ENCODE data around the gene MATCAP1.

MATCAP1 gene

DNA sequence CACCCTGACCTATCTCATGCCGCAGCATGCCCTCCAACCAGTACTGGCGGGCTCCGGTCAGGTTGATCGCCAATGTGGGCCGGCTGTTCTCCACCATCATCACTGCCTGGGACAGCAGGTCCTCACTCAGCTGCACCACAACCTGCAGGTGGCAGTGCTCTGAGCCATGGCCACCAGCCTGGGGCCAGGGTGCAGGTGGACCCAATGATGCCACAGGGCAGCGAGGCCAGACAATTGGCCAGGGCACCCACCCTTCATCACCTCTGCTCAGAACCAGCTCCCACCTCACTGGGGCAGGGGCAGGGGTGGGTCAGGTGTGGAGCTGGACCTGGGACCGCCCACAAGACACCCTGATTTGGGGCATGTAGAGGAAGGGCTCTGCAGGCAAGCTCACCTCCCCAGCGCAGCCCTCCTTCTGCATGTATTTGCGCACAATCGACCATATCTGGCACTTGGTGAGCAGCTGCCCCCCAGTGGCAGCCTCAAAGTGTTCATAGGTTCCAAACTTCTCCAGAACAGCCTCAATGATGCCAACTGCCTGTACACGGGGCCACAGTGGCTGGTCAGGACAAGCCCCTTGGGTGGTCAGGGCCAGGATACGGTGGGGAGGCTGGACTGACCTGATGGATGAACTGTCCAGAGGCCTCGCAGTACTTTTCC is 4.2 kb downstream of the MATCAP1 start:
- H3K36me3 ChIP-seq (ENCODE audit: control insufficient read depth in 2 of 2, insufficient read depth in 2 of 2, low read length in 2 of 2), result peaks cover 0 to 2% of the 10 kb centered on the region in 2 donors
- peaks cover 57% of the 10 kb centered on the region for H3K4me1 ChIP-seq (ENCODE audit: control insufficient read depth, insufficient read depth, low read length)
- no peaks in the 10 kb centered on the region for H3K9me3 ChIP-seq (ENCODE audit: control insufficient read depth in 2 of 2, low read length in 2 of 2)
- H3K4me3 ChIP-seq (ENCODE audit: low read length in 2 of 2), result no peak overlapping the region
- H3K27ac ChIP-seq (ENCODE audit: low read length), result no peak overlapping the region
- no peak overlapping the region for H3K9ac ChIP-seq (ENCODE audit: low read length in 2 of 2)
- H3K27me3 ChIP-seq (ENCODE audit: control insufficient read depth in 1 of 2, insufficient read depth in 2 of 2, low read length in 2 of 2), result no peaks in the 10 kb centered on the region

DNA sequence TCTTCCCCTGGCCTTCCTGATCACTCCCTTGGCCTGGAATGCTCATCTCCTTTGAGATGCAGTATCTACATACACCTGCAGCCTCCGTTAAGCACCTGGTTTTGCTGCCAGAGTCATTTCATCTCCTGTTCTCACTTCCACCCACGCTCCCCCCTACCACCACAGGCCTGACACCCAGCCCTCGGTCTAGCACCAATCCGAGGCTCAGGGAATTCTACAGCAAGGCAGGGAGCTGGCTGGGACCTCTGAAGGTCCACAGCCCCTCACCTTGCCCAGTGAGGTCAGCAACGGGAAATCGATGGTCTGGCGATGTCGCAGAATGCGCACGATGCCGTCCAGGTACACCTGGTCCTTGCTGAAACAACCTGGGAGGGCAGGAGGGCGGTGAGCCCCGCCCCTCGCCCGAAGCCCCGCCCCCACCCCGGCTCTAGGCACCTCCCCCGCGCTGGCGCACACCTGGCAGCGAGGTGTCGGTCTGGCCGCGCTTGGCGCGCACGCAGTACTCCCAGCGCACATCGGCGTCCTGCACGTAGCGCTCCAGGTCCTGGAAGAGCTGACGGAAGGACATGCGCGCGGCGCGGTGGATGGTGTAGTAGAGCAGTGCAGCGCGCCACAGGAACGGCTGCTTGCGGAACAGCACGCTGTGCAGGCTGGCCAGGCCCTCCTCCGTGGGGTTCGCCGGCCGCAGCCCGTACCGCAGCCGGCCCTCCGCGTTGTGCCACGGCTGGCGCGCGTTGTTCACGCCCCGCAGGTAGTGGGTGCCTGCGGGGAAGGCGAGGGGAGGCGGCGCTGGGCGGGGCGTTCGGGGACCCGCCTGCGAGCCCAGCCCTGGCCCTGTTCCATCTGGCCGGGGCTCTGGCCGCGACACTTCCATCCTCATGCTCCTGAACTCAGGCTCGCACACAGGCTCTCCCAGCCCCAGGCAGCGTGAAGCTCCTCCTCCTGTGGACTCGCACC is 5.7 kb downstream of the MATCAP1 start:
- Histone ChIP-seq H3K9me3 (ENCODE audit: control insufficient read depth in 2 of 2, low read length in 2 of 2) (no peaks in the 10 kb centered on the region), H3K27me3 (ENCODE audit: control insufficient read depth in 1 of 2, insufficient read depth in 2 of 2, low read length in 2 of 2) (no peaks in the 10 kb centered on the region), H3K4me1 (ENCODE audit: control insufficient read depth, insufficient read depth, low read length) (peaks cover 63% of the 10 kb centered on the region), H3K9ac (ENCODE audit: low read length in 2 of 2) (no peak overlapping the region), H3K36me3 (ENCODE audit: control insufficient read depth in 2 of 2, insufficient read depth in 2 of 2, low read length in 2 of 2) (peaks cover 0 to 2% of the 10 kb centered on the region in 2 donors), H3K27ac (ENCODE audit: low read length) (no peak overlapping the region), H3K4me3 (ENCODE audit: low read length in 2 of 2) (peak overlapping the region; percentile 50 to 71)

DNA sequence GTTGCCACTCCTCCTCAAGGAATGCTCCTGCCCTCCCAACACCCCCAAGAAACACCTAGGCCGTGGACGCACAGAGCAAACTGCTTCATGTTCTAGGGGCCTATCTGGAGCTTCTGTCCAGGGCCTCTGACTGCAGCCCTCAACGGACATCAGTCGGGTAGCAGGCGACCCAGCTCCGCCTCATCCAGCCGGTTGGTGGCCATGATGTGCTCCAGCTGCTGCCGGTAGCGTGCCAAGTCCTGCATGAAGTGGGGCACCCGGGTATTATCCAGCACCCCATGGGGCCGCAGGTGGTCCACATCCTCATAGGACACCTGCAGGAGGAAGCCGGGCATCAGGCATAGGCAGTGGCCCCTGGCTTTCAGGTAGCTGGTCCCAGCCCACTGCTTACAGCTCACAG is 7.1 kb downstream of the MATCAP1 start:
- no peaks in the 10 kb centered on the region for H3K27me3 ChIP-seq (ENCODE audit: control insufficient read depth in 1 of 2, insufficient read depth in 2 of 2, low read length in 2 of 2)

DNA sequence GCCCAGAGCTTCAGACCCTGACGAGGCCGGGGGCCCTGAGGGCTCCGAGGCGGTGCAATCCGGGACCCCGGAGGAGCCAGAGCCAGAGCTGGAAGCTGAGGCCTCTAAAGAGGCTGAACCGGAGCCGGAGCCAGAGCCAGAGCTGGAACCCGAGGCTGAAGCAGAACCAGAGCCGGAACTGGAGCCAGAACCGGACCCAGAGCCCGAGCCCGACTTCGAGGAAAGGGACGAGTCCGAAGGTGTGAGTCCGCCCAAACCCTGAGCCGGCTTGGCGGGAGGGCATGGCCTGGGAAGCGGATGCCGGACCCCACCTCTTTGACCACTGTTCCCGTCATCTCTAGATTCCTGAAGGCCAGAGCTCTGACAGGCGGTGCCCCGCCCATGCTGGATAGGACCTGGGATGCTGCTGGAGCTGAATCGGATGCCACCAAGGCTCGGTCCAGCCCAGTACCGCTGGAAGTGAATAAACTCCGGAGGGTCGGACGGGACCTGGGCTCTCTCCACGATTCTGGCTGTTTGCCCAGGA is 9.0 kb downstream of the MATCAP1 start:
- H3K9ac ChIP-seq (ENCODE audit: low read length in 2 of 2), result peak overlapping the region; percentile 46 to 73

More for the DNA sequence above, 7.1 kb downstream of the MATCAP1 start:
- H3K9me3 ChIP-seq (ENCODE audit: control insufficient read depth in 2 of 2, low read length in 2 of 2), result no peaks in the 10 kb centered on the region
- peaks cover 0 to 2% of the 10 kb centered on the region in 2 donors for H3K36me3 ChIP-seq (ENCODE audit: control insufficient read depth in 2 of 2, insufficient read depth in 2 of 2, low read length in 2 of 2)
- H3K4me1 ChIP-seq (ENCODE audit: control insufficient read depth, insufficient read depth, low read length), result peaks cover 57% of the 10 kb centered on the region
- H3K9ac ChIP-seq (ENCODE audit: low read length in 2 of 2), result no peak overlapping the region
- H3K27ac ChIP-seq (ENCODE audit: low read length), result no peak overlapping the region
- no peak overlapping the region for H3K4me3 ChIP-seq (ENCODE audit: low read length in 2 of 2)

DNA sequence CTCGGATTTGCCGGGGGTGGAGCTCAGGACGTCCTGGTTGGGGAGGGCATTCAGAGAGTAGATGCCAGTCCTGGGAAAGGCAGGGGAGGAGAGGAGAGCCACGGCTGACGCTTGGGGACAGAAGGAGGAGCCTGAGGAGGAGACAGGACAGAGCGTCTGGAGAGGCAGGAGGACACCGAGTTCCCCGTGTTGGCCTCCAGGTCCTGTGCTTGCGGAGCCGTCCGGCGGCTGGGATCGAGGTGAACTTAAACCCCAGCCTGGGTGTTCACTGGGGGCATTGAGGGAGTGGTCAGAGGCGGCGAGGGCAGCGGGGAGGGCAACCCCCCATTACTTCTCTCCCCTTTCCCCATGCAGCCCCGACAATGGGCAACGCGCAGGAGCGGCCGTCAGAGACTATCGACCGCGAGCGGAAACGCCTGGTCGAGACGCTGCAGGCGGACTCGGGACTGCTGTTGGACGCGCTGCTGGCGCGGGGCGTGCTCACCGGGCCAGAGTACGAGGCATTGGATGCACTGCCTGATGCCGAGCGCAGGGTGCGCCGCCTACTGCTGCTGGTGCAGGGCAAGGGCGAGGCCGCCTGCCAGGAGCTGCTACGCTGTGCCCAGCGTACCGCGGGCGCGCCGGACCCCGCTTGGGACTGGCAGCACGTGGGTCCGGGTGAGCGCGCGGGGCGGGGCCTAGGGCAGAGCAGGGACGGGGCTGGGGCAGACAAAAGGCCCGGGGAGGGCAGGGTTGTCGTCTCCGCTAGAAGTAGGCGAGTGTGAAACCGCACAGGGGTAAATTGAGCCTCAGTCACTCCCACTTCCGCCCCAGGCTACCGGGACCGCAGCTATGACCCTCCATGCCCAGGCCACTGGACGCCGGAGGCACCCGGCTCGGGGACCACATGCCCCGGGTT is 9.7 kb downstream of the MATCAP1 start:
- H3K36me3 ChIP-seq (ENCODE audit: control insufficient read depth in 2 of 2, insufficient read depth in 2 of 2, low read length in 2 of 2), result peaks cover 0 to 2% of the 10 kb centered on the region in 2 donors
- peak overlapping the region; percentile 96 for H3K27ac ChIP-seq (ENCODE audit: low read length)
- H3K4me3 ChIP-seq (ENCODE audit: low read length in 2 of 2), result peak overlapping the region; percentile 57 to 76
- H3K27me3 ChIP-seq (ENCODE audit: control insufficient read depth in 1 of 2, insufficient read depth in 2 of 2, low read length in 2 of 2), result no peaks in the 10 kb centered on the region
- H3K4me1 ChIP-seq (ENCODE audit: control insufficient read depth, insufficient read depth, low read length), result peaks cover 75% of the 10 kb centered on the region
- H3K9ac ChIP-seq (ENCODE audit: low read length in 2 of 2), result peak overlapping the region; percentile 53 to 88
- no peaks in the 10 kb centered on the region for H3K9me3 ChIP-seq (ENCODE audit: control insufficient read depth in 2 of 2, low read length in 2 of 2)

More for the DNA sequence above, 9.0 kb downstream of the MATCAP1 start:
- no peaks in the 10 kb centered on the region for H3K27me3 ChIP-seq (ENCODE audit: control insufficient read depth in 1 of 2, insufficient read depth in 2 of 2, low read length in 2 of 2)
- peaks cover 0 to 2% of the 10 kb centered on the region in 2 donors for H3K36me3 ChIP-seq (ENCODE audit: control insufficient read depth in 2 of 2, insufficient read depth in 2 of 2, low read length in 2 of 2)
- H3K9me3 ChIP-seq (ENCODE audit: control insufficient read depth in 2 of 2, low read length in 2 of 2), result no peaks in the 10 kb centered on the region
- H3K4me1 ChIP-seq (ENCODE audit: control insufficient read depth, insufficient read depth, low read length), result peaks cover 68% of the 10 kb centered on the region
- peak overlapping the region; percentile 57 to 76 for H3K4me3 ChIP-seq (ENCODE audit: low read length in 2 of 2)
- peak overlapping the region; percentile 96 for H3K27ac ChIP-seq (ENCODE audit: low read length)

DNA sequence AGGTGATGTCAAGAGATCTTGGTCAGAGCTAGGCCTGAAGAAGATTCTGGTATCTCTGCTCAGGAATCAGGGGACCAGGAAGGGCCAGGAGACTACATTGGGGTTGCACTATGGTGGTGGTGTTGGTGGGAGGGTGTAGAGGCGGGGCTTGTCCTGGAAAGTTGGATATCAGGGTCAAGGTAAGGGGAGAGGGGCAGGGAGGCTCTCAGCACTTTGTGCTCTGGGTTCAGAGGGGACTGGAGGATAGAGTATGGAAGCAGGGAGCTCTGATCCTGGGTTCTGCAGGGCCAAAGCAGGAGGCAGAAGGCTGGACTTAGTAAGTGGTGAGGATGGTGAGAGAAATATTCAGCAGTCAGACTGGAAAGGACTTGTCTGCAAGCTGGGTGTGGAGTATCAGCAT is 10.4 kb downstream of the MATCAP1 start:
- Histone ChIP-seq H3K9me3 (ENCODE audit: control insufficient read depth in 2 of 2, low read length in 2 of 2) (no peaks in the 10 kb centered on the region), H3K27me3 (ENCODE audit: control insufficient read depth in 1 of 2, insufficient read depth in 2 of 2, low read length in 2 of 2) (no peaks in the 10 kb centered on the region), H3K4me1 (ENCODE audit: control insufficient read depth, insufficient read depth, low read length) (peaks cover 74% of the 10 kb centered on the region), H3K36me3 (ENCODE audit: control insufficient read depth in 2 of 2, insufficient read depth in 2 of 2, low read length in 2 of 2) (peaks cover 0 to 2% of the 10 kb centered on the region in 2 donors), H3K4me3 (ENCODE audit: low read length in 2 of 2) (peak overlapping the region; percentile 57 to 76), H3K27ac (ENCODE audit: low read length) (peak overlapping the region; percentile 96), H3K9ac (ENCODE audit: low read length in 2 of 2) (peak overlapping the region; percentile 53 to 88)

DNA sequence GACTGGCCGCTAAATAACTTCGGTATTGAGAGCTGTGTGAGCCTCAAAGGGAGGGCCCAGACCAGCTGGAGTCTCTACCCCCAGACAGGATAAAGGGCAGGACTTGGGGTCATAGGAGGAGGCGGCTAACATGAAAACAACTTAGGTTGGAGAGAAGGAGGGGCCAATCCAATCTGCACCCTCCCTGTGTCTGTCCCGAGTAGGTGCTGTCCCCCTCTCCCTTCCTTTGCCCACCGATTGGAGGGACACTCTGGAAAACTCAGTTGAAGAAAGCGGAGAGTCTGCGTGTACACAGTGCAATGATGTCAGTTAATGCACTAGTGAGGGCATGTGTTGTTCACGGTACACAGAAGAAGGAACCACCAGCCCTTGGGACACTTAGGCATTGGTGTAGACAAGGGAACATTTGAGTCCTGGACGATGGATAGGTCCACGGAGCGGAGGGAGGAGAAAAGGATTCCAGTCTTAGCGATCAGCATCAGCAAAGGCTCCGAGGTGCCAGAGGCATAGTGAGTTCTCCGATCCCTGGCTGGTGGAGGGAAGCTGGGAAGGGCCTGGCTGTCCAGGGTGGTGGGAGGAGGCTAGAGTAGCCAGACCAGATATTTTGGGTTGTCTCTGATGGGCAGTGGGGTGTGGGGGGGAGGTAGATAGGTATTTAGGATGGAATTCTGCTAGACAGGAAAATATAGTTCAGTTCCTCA is 12.7 kb downstream of the MATCAP1 start:
- Histone ChIP-seq H3K36me3 (ENCODE audit: control insufficient read depth in 2 of 2, insufficient read depth in 2 of 2, low read length in 2 of 2) (peaks cover 0 to 5% of the 10 kb centered on the region in 2 donors), H3K4me1 (ENCODE audit: control insufficient read depth, insufficient read depth, low read length) (peaks cover 65% of the 10 kb centered on the region), H3K27ac (ENCODE audit: low read length) (peak overlapping the region; percentile 97), H3K9ac (ENCODE audit: low read length in 2 of 2) (peak overlapping the region; percentile 74 to 87), H3K4me3 (ENCODE audit: low read length in 2 of 2) (peak overlapping the region; percentile 55 to 78), H3K27me3 (ENCODE audit: control insufficient read depth in 1 of 2, insufficient read depth in 2 of 2, low read length in 2 of 2) (peaks cover 0 to 3% of the 10 kb centered on the region in 2 donors), H3K9me3 (ENCODE audit: control insufficient read depth in 2 of 2, low read length in 2 of 2) (no peaks in the 10 kb centered on the region)

DNA sequence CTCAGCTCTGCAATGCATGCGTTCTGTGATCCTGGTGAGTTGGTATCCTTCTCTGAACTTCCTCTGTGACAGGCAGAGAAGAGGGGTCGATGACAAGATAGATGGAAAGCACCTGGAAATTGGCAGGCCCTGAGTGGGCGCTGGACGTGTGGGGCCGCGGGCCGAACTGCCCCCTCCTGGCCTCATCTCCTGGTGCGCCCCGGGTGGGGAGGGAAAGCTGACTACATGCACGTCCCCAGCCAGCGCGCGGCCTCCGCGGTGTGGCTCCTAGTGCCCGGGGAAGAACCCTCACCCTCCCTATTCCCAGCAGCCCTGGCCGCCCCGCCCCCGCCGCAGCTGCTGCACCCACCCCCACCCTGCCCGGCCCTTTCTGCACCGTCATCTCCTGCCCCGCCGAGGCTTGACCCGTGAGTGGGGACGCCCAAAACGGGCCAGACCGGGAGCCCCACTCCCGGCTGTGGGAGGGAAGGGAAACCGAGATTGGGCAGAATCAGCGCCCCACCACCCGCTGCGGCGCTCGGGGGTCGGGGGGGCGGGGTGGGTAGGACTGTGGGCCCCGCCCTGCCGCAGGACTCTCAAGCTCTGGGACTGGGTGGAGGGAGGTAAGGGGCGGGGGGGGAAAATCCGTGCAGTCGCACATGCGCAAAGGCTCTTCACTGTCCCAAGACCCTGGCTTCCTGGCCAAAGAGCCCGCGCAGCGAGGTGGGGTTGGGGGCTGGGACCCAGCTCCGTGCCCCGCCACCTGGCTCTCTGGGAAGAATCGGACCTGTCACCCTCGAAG is 13.4 kb downstream of the MATCAP1 start, which contains the start of gene NOL3:
Gene NOL3, plus strand, starts transcription at position 371 of the 781 bp plus-strand sequence.
- peaks cover 0 to 5% of the 10 kb centered on the region in 2 donors for H3K36me3 ChIP-seq (ENCODE audit: control insufficient read depth in 2 of 2, insufficient read depth in 2 of 2, low read length in 2 of 2)

DNA sequence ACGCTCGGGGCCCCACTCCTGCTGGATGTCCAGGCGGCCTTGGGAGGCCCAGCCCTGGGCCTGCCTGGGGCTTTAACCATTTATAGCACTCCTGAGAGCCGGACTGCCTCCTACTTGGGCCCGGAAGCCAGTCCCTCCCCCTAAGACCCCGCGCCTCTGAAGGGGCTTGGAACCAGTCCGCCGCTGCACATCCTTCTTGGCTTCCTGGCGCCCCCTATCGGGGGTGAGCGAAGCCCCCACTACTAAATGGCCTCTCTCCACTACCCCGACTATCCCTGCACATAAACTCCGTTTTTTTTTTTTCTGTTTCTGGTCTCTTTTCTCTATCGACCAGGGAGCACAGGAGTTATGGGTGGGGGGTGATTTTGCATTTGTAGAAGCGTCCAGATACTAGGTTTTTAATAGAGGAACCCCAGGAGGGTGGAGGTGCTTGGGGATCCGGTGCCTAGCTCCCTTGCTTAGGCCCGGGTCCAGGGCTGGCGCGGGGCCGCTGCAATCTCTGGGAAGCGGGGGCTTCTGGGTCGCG is 14.1 kb downstream of the MATCAP1 start:
- Histone ChIP-seq H3K9me3 (ENCODE audit: control insufficient read depth in 2 of 2, low read length in 2 of 2) (no peaks in the 10 kb centered on the region), H3K27me3 (ENCODE audit: control insufficient read depth in 1 of 2, insufficient read depth in 2 of 2, low read length in 2 of 2) (peaks cover 6 to 14% of the 10 kb centered on the region in 2 donors), H3K36me3 (ENCODE audit: control insufficient read depth in 2 of 2, insufficient read depth in 2 of 2, low read length in 2 of 2) (peaks cover 0 to 2% of the 10 kb centered on the region in 2 donors), H3K4me1 (ENCODE audit: control insufficient read depth, insufficient read depth, low read length) (peaks cover 66% of the 10 kb centered on the region), H3K9ac (ENCODE audit: low read length in 2 of 2) (peak overlapping the region; percentile 41 to 78), H3K27ac (ENCODE audit: low read length) (peak overlapping the region; percentile 97), H3K4me3 (ENCODE audit: low read length in 2 of 2) (peak overlapping the region; percentile 52 to 78)

More for the DNA sequence above, 13.4 kb downstream of the MATCAP1 start, which contains the start of gene NOL3:
- Histone ChIP-seq H3K27me3 (ENCODE audit: control insufficient read depth in 1 of 2, insufficient read depth in 2 of 2, low read length in 2 of 2) (peaks cover under 1 to 8% of the 10 kb centered on the region in 2 donors), H3K9ac (ENCODE audit: low read length in 2 of 2) (peak within 1 kb of the TSS; percentile 74 to 87), H3K4me1 (ENCODE audit: control insufficient read depth, insufficient read depth, low read length) (peaks cover 66% of the 10 kb centered on the region), H3K4me3 (ENCODE audit: low read length in 2 of 2) (peak within 1 kb of the TSS; percentile 55 to 78), H3K9me3 (ENCODE audit: control insufficient read depth in 2 of 2, low read length in 2 of 2) (no peaks in the 10 kb centered on the region), H3K27ac (ENCODE audit: low read length) (peak within 1 kb of the TSS; percentile 97)
